ENCODE results near the gene TRIM6. TPM values are rescaled to one million over a fixed set of nuclear protein-coding genes. Genes with fewer than 3 reads are reported as not detected.
A peak's percentile ranks its signal among the peaks of the same experiment; 100 is the strongest.

TRIM6 gene
- total and polyA plus RNA-seq, 9 of the 15 experiments (the other 6 are each of a cell fraction or from before 2014, with no cell fraction given) = 5.0 to 11.8 (median 8.7) TPM

- TF ChIP-seq CTCFL (IDR thresholded peaks at IDR 0.05; ENCODE audit: borderline replicate concordance, insufficient read depth, low read depth, low read length, poor library complexity, severe bottlenecking) = peak; percentile 66
- no peak for TF ChIP-seq SAP30 (IDR thresholded peaks at IDR 0.05; ENCODE audit: borderline replicate concordance, insufficient read depth, low read depth, low read length, poor library complexity, severe bottlenecking)
- TF ChIP-seq SMAD4 (CRISPR knock-in tag; conservative IDR thresholded peaks at IDR 0.05) = peak; percentile 39; the same call in 1 of the 2 replicates
- 0 out of 2 replicates have a peak, but pooled peaks have one; percentile 28 for TF ChIP-seq GABPA (tag; conservative IDR thresholded peaks at IDR 0.05; ENCODE audit: low read depth)
- TF ChIP-seq MTA3 (IDR thresholded peaks at IDR 0.05; ENCODE audit: borderline replicate concordance) = 0 out of 2 replicates have a peak, but pooled peaks have one; percentile 39
- peak; percentile 64 for TF ChIP-seq REST (IDR thresholded peaks at IDR 0.05; ENCODE audit: borderline replicate concordance)
- TF ChIP-seq REST (CRISPR knock-in tag; IDR thresholded peaks at IDR 0.05; ENCODE audit: low read depth) = no peak
- no peak for TF ChIP-seq ZBTB17 (CRISPR knock-in tag; IDR thresholded peaks at IDR 0.05)
- TF ChIP-seq SETDB1 (IDR thresholded peaks at IDR 0.05; ENCODE audit: low read length) = no peak
Observed at GRCh38 chr11:5600374-5600851, 4.0 kb downstream of the TRIM6 start (continued).
